NAMALWA (cell line): ENCODE measurements around the gene KIF5B.
A peak's percentile ranks its signal among the peaks of the same experiment; 100 is the strongest.
"Not testable (repeated sequence)": the region's sequence is repeated elsewhere in the genome, so short reads cannot be mapped to it uniquely, and the experiment has no call there.

ENCODE experiments used
- DNase-seq: peaks from one replicate; pipeline ENCODE4 v3.0.0-alpha.2; 2015; ENCODE audit warnings: low spot score

KIF5B gene

GRCh38 chr10:32007026-32007425 lies 49.2 kb downstream of the KIF5B start:
- DNase-seq: no peak

GRCh38 chr10:32005050-32005449 lies 51.2 kb downstream of the KIF5B start:
- peak; percentile 85 for DNase-seq

DNA sequence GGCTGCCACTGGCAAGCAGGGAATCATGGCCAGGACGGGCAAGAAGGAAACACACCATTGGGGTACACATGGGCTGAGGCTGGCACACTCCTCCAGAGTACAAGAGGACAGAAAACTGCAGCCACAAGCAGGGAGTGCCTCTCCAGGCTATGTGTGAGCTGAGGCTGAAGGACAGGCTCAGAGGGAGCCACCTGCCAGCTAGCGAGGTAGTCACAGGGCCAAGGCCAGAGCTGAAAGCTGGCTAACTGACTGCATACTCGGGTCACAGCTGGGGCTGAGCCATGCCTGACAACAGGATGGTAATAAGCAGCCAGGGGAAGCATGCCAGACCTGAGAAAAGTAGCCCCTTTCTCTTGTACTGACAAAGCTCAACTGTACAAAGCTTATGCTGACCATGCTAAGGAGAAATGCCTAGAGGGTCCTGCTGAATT lies 52.0 kb downstream of the KIF5B start:
- DNase-seq: peak; percentile 20

- DNase-seq: no peak
Measured at GRCh38 chr10:32002531-32002930, 53.7 kb downstream of the KIF5B start.

DNA sequence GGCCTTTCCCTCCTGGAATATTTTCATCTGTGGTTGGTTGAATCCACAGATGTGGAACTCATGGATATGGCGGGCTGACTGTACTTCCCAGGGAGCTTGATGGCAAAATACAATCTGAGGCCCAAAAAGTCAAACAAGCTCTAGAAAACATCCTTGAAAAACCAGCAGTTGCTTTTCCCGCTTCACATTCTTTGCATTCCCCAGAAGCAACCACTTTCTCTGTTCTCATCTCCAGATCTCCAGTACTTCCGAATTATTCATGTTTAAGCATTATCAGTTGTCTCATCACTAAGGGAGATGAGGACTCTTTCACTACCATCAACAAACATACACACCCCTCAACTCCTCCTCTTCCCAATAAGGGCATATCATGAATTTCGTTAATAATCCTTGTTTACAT lies 55.3 kb downstream of the KIF5B start:
- DNase-seq: no peak

DNA sequence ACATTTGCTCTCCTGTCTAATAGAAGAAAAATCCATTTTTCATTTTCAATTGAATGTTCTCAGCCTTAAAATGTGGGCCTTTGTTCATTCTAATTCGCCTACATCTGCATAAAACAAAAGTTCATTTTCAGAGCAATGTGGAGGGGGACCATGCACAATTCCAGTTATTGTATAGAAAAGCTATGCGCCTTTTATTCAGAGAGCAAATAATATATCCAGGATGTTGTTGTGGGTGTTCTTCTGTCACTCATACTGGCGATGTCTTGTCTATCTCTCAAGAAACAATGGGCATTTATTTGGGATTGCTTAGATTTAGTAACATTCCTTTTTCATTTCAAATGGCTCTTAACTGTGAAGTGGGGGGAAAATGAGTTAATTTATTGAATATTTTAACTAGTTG lies 56.4 kb downstream of the KIF5B start:
- no peak for DNase-seq

GRCh38 chr10:31999070-31999660 lies 57.1 kb downstream of the KIF5B start:
- DNase-seq: no peak

GRCh38 chr10:31994926-31995325 lies 61.3 kb downstream of the KIF5B start:
- DNase-seq: no peak

DNA sequence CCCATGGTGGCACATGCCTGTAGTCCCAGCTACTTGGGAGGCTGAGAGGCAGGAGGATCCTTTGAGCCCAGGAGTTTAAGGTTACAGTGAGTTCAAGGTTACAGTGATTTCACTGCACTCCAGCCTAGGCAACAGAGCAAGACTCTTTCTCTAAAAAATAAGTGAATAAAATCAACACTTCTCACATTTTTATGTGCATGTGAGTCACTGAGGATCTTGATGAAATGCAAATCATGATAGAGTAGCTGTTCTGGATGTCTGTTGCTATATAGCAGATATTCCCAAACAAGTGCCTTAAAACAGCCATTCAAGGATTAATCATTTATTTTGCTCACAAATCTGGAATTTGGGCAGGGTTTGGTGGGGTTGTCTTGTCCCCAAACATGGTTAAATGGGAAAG lies 65.3 kb downstream of the KIF5B start:
- no peak for DNase-seq

GRCh38 chr10:31987786-31988185 lies 68.4 kb downstream of the KIF5B start:
- not testable (repeated sequence) for DNase-seq

DNA sequence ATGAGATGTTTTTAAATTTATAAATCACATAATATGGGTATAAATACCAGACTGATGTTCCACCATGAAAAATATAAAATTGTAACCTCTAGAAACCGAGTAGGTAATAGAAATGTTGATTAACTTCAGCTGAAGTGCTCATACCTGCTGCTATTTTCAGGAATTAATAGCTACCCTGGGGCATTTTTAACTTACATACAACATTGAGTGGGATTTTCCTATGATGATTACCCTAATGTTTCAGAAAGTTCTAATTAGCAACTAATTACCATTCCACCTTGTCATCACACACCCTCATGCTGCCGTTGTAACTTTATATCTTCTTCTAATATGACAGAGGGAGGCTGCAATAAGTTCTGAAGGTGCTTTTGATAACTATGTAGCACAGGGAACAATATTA lies 74.1 kb downstream of the KIF5B start:
- DNase-seq: no peak

DNA sequence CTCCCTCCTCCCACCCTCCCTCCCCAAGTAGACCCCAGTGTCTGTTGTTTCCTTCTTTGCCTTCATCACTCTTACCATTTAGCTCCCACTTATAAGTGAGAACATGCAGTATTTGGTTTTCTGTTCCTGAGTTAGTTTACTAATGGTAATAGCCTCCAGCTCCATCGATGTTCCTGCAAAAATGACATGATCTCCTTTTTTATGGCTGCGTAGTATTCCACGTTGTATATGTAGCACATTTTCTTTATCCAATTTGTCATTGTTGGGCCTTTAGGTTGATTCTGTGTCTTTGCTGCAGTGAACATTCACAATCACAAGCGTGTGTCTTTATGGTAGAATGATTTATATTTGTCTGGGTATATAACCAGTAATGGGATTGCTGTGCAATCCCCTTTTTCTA lies 75.8 kb downstream of the KIF5B start:
- no peak for DNase-seq

DNA sequence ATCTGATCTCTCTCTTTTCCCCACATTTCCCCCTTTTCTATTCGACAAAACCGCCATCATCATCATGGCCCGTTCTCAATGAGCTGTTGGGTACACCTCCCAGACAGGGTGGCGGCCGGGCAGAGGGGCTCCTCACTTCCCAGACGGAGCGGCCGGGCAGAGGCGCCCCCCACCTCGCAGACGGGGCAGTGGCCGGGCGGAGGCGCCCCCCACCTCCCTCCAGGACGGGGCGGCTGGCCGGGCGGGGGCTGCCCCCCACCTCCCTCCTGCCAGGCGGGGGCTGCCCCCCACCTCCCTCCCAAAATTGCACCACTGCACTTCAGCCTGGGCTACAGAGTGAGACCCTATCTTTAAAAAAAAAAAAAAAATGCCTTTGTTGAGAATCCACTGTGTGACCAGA lies 77.2 kb downstream of the KIF5B start:
- DNase-seq: not testable (repeated sequence)

GRCh38 chr10:31978156-31978483 lies 78.1 kb downstream of the KIF5B start:
- DNase-seq: no peak

- no peak for DNase-seq
Measured at GRCh38 chr10:31977440-31978155, 78.6 kb downstream of the KIF5B start.

DNA sequence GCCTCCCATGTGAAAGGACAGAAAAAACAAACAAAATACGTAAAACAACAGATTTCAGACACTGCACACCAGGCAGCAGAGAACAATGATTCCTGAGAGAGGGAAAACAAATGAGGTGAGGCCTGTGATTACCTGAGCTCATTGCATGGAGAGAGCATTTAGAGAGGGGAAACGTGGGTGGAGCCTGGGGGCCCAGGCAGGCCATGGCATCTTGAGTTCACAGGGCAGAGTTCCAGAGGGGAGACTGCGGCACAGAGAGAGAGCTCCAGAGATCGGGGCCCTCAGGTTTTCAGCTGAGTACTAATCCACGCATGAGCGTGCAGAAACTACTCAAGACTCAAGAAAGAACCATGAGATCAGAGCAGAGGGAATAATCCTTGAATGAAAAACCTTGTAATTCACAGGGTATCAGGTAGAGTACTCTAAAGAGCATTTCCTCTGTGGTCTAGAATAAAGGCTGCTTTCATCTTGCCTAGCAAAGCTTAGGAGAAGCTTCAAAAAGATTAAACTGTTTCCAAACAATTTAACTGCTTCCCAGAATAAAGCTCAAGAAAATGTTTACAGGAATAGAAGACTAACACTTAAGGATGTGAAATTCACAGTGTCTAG lies 81.0 kb downstream of the KIF5B start:
- no peak for DNase-seq

DNA sequence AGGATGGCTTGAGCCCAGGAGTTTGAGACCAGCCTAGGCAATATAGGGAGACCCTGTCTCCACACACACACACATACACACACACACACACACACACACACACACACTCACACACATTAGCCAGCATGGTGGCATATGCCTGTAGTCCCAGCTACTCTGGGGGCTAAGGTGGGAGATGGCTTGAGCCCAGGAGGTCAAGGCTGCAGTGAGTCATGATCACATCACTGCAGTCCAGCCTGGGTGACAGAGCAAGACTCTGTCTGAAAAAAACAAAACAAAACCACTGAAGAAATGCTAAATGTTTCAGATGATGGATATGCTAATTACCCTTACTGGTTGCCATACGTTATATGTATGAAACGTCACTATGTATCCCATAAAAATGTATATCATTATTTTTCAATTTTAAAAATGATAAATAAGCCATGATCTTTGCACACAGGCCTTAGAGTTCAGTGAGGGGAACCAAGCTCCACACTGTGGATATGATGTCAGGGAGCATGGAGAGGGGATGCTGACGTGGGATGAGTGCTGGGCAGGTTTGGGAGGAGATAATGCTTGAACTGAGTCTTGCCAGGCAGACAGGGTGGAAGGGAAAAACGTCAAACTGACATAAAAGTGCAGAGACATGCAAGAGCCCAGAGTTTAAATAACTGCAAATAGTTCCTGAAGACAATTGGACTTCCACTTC lies 81.6 kb downstream of the KIF5B start:
- DNase-seq: no peak

GRCh38 chr10:31972519-31973041 lies 83.6 kb downstream of the KIF5B start:
- DNase-seq: no peak

GRCh38 chr10:31969847-31970246 lies 86.4 kb downstream of the KIF5B start:
- DNase-seq: not testable (repeated sequence)

GRCh38 chr10:31963589-31963980 lies 92.6 kb downstream of the KIF5B start:
- DNase-seq: no peak

DNA sequence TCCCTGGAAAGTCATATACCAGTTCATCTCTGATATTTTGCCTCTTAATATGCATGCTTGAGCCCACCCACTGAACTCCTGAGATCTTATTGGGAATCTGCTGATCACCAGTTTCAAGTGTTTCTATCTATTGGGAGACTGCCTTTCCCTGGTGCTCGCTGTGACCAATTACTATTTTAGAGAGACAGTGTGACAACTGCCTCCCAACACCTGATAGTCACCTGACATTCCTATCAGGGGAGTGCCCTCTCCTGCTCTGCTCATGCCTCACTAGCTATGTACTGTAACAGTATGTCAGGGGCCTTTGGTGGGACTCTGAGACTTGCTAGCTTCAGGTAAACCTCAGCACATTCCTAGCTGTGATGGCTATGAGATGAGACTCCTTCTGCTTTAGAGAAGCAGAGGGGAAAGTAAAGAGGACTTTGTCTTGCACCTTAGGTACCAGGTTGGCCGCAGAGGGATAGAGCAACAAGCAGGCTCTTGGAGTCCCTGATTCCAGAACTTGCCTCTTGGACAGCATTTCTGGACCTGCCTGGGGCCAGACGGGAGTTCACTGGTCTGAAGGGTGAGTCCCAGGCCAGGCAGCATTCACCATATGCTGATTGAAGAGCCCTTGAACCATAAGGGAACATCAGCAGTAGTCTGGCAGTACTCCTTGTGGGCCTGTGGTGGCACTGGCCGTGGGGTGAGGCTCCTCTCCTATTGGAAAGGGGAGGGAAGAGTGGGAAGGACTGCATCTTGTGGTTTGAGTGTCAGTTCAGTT lies 93.2 kb downstream of the KIF5B start:
- no peak for DNase-seq
